Small intestine (tissue), 7 donors: ENCODE measurements around the gene IL31RA. TPM values are rescaled to one million over a fixed set of nuclear protein-coding genes. Genes with fewer than 3 reads are reported as not detected.
A peak's percentile ranks its signal among the peaks of the same experiment; 100 is the strongest.

Experiments
- DNase-seq, 2 donors: peaks; one replicate each; pipeline versions ENCODE4 v3.0.0 to v3.0.0-alpha.2; 2013
- FAIRE-seq: peaks from 2 replicates; lab custom pipeline; 2012; peaks lifted over from hg19 to GRCh38; lab: Jason Lieb, UNC
- H3K27ac ChIP-seq, 3 donors: one replicate each; pipeline ENCODE4 v1.5.1; 2013; ENCODE audit warnings: low read length in 2 of 3, mild to moderate bottlenecking in 2 of 3, control low read depth in 1 of 3, inconsistent platforms in 1 of 3, low read depth in 1 of 3, moderate library complexity in 1 of 3
- H3K27me3 ChIP-seq, 3 donors: one replicate each; pipeline ENCODE4 v1.6.1; 2013; ENCODE audit warnings: low read length in 3 of 3, inconsistent platforms in 1 of 3; ENCODE audit not compliant: control insufficient read depth in 3 of 3, insufficient read depth in 3 of 3
- H3K36me3 ChIP-seq, 3 donors: one replicate each; pipeline ENCODE4 v1.6.1; 2013; ENCODE audit warnings: low read length in 3 of 3, inconsistent platforms in 1 of 3, low read depth in 1 of 3, mild to moderate bottlenecking in 1 of 3, moderate library complexity in 1 of 3; ENCODE audit not compliant: control insufficient read depth in 3 of 3, insufficient read depth in 2 of 3
- H3K4me1 ChIP-seq, 3 donors: one replicate each; pipeline ENCODE4 v1.6.1; 2013; ENCODE audit warnings: low read length in 2 of 3, inconsistent platforms in 1 of 3, low read depth in 1 of 3, mild to moderate bottlenecking in 1 of 3, moderate library complexity in 1 of 3; ENCODE audit not compliant: control insufficient read depth in 3 of 3, insufficient read depth in 2 of 3
- H3K4me3 ChIP-seq, 3 donors: one replicate each; pipeline ENCODE4 v1.5.1; 2013; ENCODE audit warnings: low read length in 3 of 3, control low read depth in 1 of 3, inconsistent platforms in 1 of 3, low read depth in 1 of 3, mild to moderate bottlenecking in 1 of 3, moderate library complexity in 1 of 3
- H3K9me3 ChIP-seq, 2 donors: one replicate each; pipeline ENCODE4 v1.6.1; 2013; ENCODE audit warnings: low read depth in 1 of 2, low read length in 1 of 2; ENCODE audit not compliant: control insufficient read depth in 2 of 2, insufficient read depth in 1 of 2
- WGBS, 3 donors: extraction: QIAGEN DNeasy Blood & Tissue Kit; methylation state at CpG; one replicate each; pipeline ENCODE4 v1.1.7; 2013; 5-methylcytosine and 5-hydroxymethylcytosine counted together
- polyA plus RNA-seq, 4 donors: library from polyadenylated mRNA; stranded (reverse) in 3 of 4; unstranded in 1 of 4; fragments of 200-250 nt in 3 of 4; fragments of 120-200 nt in 1 of 4; gene quantifications; one replicate each; pipeline versions ENCODE4 v1.2.1 to v1.2.3, GENCODE V29; 2013
- donor health status: healthy with polysubstance abuse.
- donor health status: control.
- donor health status: control.
- donor health status: Bipolar disorder and iron deficiency.
- donor health status: healthy.

IL31RA gene
- polyA plus RNA-seq, 4 donors: 0.04 TPM; not detected in 2

DNA sequence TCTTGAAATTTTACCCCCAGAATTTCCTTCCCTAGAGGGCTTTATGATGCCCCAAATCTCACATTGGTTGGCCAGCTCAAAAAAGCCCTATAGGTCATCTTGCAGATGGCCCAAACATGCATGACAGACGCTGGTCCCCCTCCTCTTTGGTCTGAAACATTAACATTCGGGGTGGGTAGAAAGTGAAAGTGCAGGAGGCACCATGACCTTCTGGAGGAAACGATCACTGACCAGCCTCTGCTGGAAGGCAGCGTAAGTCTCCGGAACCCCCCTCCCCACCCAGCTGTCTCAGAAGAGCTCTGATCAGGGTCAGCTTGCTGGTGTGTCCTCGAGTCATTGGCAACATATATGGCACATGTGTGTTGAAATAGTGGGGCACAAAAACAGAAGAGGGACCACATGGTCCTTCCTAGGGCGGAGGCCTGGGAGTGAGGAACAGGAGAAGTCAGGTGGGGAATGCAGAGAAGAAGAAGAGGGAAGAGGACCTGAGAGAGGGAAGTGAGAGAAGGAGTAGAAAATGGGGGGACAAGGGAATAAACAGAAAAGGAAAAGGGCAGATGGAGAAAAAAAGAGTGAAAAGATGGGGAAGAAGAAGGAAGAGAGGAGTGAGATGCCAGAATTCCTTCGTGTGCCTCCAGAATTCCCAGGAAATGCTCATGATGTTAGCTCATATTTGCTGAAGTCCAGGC is 46.2 kb downstream of the IL31RA start:
- 59 to 68% (median 64%) methylated on average over 8 of the region's 8 CpGs for WGBS, 3 donors
- FAIRE-seq: no peak

DNA sequence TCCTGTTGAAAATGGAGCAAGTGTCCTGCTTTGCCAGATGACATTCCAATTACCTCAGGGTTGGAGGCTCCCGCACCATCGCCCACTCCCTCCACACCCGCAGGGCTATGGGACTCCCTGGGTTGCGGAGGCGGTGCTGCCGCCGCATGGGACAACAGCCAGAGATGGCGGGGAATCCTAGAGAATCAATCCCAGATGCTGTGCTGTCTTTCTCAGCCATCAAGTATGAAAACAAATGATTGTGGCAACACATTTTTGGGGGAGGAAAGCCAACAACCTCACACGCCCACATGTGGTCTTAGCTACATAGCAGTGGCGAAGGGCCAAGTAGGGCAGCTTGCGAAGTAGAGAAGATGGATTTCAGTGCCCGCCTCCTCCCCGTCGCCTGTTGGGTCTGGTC is 46.7 kb downstream of the IL31RA start:
- FAIRE-seq (no peak), DNase-seq (no peak)
- no peaks in the 10 kb centered on the region for H3K4me1 ChIP-seq
- H3K27me3 ChIP-seq: no peaks in the 10 kb centered on the region
- 77 to 90% (median 78%) methylated on average over 14 of the region's 14 CpGs for WGBS, 3 donors
- no peaks in the 10 kb centered on the region for H3K36me3 ChIP-seq
- H3K9me3 ChIP-seq: no peaks in the 10 kb centered on the region
- H3K27ac ChIP-seq: no peak overlapping the region
- H3K4me3 ChIP-seq: no peak overlapping the region

More for the DNA sequence above, 46.2 kb downstream of the IL31RA start:
- Histone ChIP-seq H3K4me3 (no peak overlapping the region), H3K36me3 (no peaks in the 10 kb centered on the region), H3K27ac (no peak overlapping the region), H3K9me3 (no peaks in the 10 kb centered on the region), H3K27me3 (no peaks in the 10 kb centered on the region), H3K4me1 (no peaks in the 10 kb centered on the region)
- no peak for DNase-seq

DNA sequence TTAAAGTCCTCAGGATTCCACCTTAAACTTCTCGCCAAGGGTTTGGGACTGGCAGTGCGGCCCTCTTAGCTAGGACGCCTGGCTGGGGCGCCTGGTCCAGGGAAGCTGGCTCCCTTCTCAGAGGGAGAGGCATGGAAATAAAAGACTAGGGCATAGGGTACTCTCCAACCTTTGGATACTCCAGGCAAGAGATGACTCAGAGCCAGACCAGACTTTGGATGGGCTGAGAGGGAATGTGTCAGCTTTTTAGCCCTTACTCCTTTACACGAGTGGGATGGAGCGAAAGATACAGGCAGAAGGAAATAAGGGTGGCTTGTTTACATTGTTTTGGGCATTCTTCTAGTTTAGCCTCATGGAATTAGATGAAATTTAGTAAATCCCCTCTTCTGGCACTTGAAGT is 48.2 kb downstream of the IL31RA start:
- H3K4me1 ChIP-seq: no peaks in the 10 kb centered on the region
- no peaks in the 10 kb centered on the region for H3K36me3 ChIP-seq
- no peaks in the 10 kb centered on the region for H3K27me3 ChIP-seq
- H3K4me3 ChIP-seq: no peak overlapping the region
- FAIRE-seq (no peak), DNase-seq (peak; percentile 20 to 54)
- 70 to 86% (median 84%) methylated on average over 6 of the region's 6 CpGs for WGBS, 3 donors
- no peak overlapping the region for H3K27ac ChIP-seq
- H3K9me3 ChIP-seq: no peaks in the 10 kb centered on the region

DNA sequence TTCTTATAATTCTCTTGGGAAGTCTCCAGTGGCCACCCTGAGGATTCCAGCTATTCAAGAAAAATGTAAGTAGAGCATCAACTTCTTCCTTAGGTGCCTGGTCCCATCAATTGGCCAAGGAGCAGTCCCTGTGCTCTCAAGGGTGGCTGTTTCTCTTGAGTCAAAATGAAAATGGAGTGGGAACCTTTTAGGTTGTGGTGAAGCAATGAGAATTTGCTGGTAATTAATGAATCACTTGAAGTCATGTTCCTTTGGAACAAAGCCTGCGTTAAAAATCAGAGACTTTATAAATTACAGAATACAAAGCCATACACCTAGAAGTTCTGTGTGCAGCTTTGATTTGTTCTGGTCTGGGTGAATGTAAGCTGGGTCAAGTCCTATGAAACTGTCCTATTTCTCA is 48.9 kb downstream of the IL31RA start:
- no peak overlapping the region for H3K27ac ChIP-seq
- no peak for DNase-seq
- H3K4me1 ChIP-seq: no peaks in the 10 kb centered on the region
- H3K4me3 ChIP-seq: no peak overlapping the region
- no peaks in the 10 kb centered on the region for H3K27me3 ChIP-seq
- FAIRE-seq: no peak
- H3K36me3 ChIP-seq: no peaks in the 10 kb centered on the region
- 75 to 90% (median 76%) methylated on average over 1 of the region's 1 CpG for WGBS, 3 donors
- no peaks in the 10 kb centered on the region for H3K9me3 ChIP-seq

DNA sequence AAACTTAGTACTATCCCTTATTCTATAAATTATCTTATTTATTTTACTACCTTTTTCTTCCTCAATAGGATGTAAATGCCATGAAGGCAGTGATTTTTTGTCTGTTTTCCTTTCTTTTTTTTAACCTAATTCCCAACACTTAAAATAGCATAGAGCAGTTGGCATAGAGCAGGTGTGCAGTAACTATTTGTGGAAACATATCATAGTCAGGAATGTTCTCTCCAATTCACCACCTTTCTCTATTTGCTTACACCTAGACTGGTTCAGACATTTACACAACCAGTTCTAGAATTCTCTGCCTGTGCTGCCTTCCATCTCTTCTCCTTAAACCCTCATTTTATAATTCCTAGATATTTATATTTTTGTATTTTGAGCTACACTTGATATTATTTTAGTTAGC is 49.6 kb downstream of the IL31RA start:
- no peak for FAIRE-seq
- Histone ChIP-seq H3K27me3 (no peaks in the 10 kb centered on the region), H3K36me3 (no peaks in the 10 kb centered on the region), H3K4me3 (no peak overlapping the region), H3K27ac (no peak overlapping the region), H3K4me1 (no peaks in the 10 kb centered on the region), H3K9me3 (no peaks in the 10 kb centered on the region)
- no peak for DNase-seq

DNA sequence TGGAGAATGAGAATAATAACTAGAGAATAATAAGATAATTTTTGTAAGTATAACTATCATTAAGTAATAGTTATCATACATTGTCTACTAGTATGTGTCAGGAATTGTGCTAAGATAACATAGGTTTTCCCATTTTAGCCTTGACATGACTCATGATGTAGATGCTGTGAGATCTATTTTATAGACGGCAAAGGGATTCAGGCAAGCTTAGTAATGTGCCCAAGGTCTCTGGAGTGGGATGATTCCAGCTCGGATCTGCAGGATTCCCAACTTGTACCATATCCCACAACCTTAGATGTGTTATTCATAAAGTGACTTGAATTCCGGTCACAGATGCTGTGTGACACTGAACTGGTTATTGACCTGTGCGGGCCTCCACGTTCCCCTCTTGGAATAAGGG is 51.5 kb downstream of the IL31RA start:
- H3K27ac ChIP-seq: no peak overlapping the region
- no peaks in the 10 kb centered on the region for H3K9me3 ChIP-seq
- H3K4me3 ChIP-seq: no peak overlapping the region
- no peaks in the 10 kb centered on the region for H3K27me3 ChIP-seq
- WGBS, 3 donors: 88 to 93% (median 88%) methylated on average over 5 of the region's 5 CpGs
- DNase-seq (no peak), FAIRE-seq (no peak)
- H3K4me1 ChIP-seq: no peaks in the 10 kb centered on the region
- H3K36me3 ChIP-seq: no peaks in the 10 kb centered on the region

DNA sequence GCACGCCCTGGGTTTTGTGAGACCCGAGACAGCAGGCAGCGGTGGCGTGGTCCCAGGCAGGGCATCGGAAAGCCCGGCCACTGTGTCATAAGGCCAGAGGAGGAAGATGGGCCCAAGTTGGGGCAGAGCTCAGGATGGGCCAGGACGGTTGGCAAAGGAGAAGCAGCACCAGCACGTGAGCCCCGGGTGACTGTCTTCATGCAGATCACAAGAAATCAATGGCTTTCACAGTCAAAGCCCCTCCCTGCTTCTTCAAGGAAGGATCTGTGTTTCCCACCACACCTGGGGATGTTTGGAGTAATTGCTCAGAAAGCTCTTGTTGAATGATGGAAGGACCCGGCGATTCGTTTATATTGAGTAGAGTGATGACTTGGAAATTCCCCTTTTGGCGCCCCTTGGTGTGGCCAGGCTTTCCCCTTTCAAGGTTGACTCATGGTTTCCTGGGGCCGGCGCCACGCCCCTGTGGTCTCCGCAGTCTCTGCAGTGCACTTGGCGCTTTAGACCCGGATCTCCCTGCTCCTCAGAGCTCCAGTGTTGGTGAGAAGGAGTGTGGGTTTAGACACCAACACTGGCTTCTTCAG is 52.1 kb downstream of the IL31RA start:
- no peak overlapping the region for H3K27ac ChIP-seq
- no peak for DNase-seq
- FAIRE-seq: no peak
- 73 to 89% (median 75%) methylated on average over 19 of the region's 19 CpGs for WGBS, 3 donors
- H3K27me3 ChIP-seq: no peaks in the 10 kb centered on the region
- H3K36me3 ChIP-seq: no peaks in the 10 kb centered on the region
- no peak overlapping the region for H3K4me3 ChIP-seq
- H3K4me1 ChIP-seq: no peaks in the 10 kb centered on the region
- no peaks in the 10 kb centered on the region for H3K9me3 ChIP-seq

DNA sequence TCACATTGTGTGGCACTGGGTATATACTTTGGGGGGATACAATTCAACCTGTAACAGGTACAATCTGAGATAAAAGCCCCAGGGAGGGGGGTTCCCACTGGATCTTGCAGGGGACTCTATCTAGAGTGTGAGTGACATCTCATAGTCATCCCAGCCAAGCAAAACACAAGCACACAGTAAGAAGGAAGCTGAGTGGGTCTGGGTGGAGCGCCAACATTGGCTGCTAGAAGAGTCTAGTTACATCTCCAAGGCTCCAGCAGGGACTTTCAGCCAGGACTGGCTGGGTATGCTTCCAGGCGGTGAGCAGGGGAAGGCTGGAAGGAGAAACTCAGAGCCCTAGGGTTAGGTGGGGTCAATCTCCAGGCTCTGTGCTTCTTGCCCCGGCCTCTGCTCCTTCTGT is 53.0 kb downstream of the IL31RA start:
- WGBS, 3 donors: 91 to 100% (median 95%) methylated on average over 3 of the region's 3 CpGs

DNA sequence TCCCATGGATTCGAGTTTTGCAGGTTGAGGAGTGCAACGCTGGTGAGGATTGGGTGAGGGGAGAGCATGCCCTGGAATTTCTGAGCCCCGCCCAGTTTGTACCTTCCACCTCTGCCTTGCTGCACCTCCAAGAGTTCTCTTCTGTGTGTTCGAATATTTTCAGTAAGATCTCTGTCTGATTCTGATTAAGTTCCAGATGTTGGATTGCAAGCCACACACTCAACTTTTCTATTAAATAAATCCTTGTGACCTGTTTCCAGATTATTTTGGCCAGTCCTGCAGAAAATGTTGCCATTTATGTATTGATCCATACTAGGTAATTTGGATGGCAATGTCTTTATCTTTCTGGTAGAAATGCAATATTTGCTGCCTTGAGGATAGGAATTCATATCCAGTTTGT is 54.1 kb downstream of the IL31RA start:
- no peak for FAIRE-seq
- H3K27ac ChIP-seq: no peak overlapping the region
- WGBS, 3 donors: 58 to 89% (median 62%) methylated on average over 4 of the region's 4 CpGs

More for the DNA sequence above, 53.0 kb downstream of the IL31RA start:
- Histone ChIP-seq H3K27ac (no peak overlapping the region), H3K4me3 (no peak overlapping the region), H3K27me3 (no peaks in the 10 kb centered on the region), H3K9me3 (no peaks in the 10 kb centered on the region), H3K36me3 (no peaks in the 10 kb centered on the region), H3K4me1 (no peaks in the 10 kb centered on the region)
- FAIRE-seq (no peak), DNase-seq (no peak)

More for the DNA sequence above, 54.1 kb downstream of the IL31RA start:
- no peak overlapping the region for H3K4me3 ChIP-seq
- no peaks in the 10 kb centered on the region for H3K27me3 ChIP-seq
- no peak for DNase-seq
- no peaks in the 10 kb centered on the region for H3K9me3 ChIP-seq
- H3K4me1 ChIP-seq: no peaks in the 10 kb centered on the region
- H3K36me3 ChIP-seq: no peaks in the 10 kb centered on the region
